Upper lobe of left lung (tissue), 4 donors: Measurements from ENCODE around the gene POTEB2.
"Not testable (repeated sequence)": the region's sequence is repeated elsewhere in the genome, so short reads cannot be mapped to it uniquely, and the experiment has no call there.

Experiments used
- CTCF ChIP-seq, 6 experiments: fragments of 450-650 bp in 4 of 6; fragments of 200-600 bp in 2 of 6; sonication (generic) in 2 of 6; IDR thresholded peaks; one replicate each; pipeline ENCODE4 v1.5.1; 2016 to 2019; ENCODE audit warnings: antibody characterized with exemption in 6 of 6
- POLR2A ChIP-seq, 4 donors: fragments of 450-650 bp; IDR thresholded peaks; one replicate each; pipeline ENCODE4 v1.5.1; 2016 to 2017; ENCODE audit warnings: antibody characterized with exemption in 4 of 4, mild to moderate bottlenecking in 2 of 4
- POLR2AphosphoS5 ChIP-seq, 2 donors: sonication (generic); formaldehyde crosslinking; IDR thresholded peaks; one replicate each; pipeline ENCODE4 v1.5.1; 2017; ENCODE audit warnings: antibody characterized with exemption in 2 of 2

GRCh38 chr15:20878464-20878863, 12.3 kb upstream of the POTEB2 start:
- TF ChIP-seq POLR2AphosphoS5, CTCF, POLR2A (IDR thresholded peaks at IDR 0.05): not testable (repeated sequence)
